ENCODE results near the gene THSD7A.

- TF ChIP-seq CTCF (IDR thresholded peaks at IDR 0.05) (no peak), POLR2A (IDR thresholded peaks at IDR 0.05) (no peak)
These were observed 105.2 kb downstream of the THSD7A start for GRCh38 chr7:11726794-11727155.
